Neural cell (in vitro differentiated cells): ENCODE results near the gene VSIG10L.

Experiments used
- CTCF ChIP-seq: fragments of 450-650 bp; IDR thresholded peaks from 2 replicates; pipeline ENCODE4 v1.5.1; 2014; ENCODE audit warnings: antibody characterized with exemption, mild to moderate bottlenecking, moderate library complexity; ENCODE audit not compliant: poor library complexity, severe bottlenecking
- EP300 ChIP-seq: fragments of 450-650 bp; conservative IDR thresholded peaks from 2 replicates; pipeline ENCODE4 v1.6.1; 2014; ENCODE audit warnings: antibody characterized with exemption, mild to moderate bottlenecking, moderate library complexity; ENCODE audit not compliant: poor library complexity, severe bottlenecking
- POLR2AphosphoS5 ChIP-seq: IDR thresholded peaks from 2 replicates; pipeline ENCODE4 v1.6.1; 2012
- RAD21 ChIP-seq: fragments of 450-650 bp; conservative IDR thresholded peaks from 2 replicates; pipeline ENCODE4 v1.6.1; 2014; ENCODE audit warnings: antibody characterized with exemption, mild to moderate bottlenecking, moderate library complexity
- SMC3 ChIP-seq: fragments of 450-650 bp; conservative IDR thresholded peaks from 2 replicates; pipeline ENCODE4 v1.6.1; 2014; ENCODE audit warnings: antibody characterized with exemption, mild to moderate bottlenecking, moderate library complexity; ENCODE audit not compliant: poor library complexity
- TAF1 ChIP-seq: IDR thresholded peaks from 2 replicates; pipeline ENCODE4 v1.6.1; 2012; ENCODE audit warnings: low read depth
- TF ChIP-seq, protein P1 (sequence below): IDR thresholded peaks from 2 replicates; pipeline ENCODE4 v1.6.1; 2012; ENCODE audit warnings: borderline replicate concordance

GRCh38 chr19:51339313-51339686 is 2.6 kb downstream of the VSIG10L start:
- TF ChIP-seq SMC3 (no peak), POLR2AphosphoS5 (no peak), CTCF (no peak), TAF1 (no peak), EP300 (no peak), RAD21 (no peak)
- TF ChIP-seq, protein P1, sequence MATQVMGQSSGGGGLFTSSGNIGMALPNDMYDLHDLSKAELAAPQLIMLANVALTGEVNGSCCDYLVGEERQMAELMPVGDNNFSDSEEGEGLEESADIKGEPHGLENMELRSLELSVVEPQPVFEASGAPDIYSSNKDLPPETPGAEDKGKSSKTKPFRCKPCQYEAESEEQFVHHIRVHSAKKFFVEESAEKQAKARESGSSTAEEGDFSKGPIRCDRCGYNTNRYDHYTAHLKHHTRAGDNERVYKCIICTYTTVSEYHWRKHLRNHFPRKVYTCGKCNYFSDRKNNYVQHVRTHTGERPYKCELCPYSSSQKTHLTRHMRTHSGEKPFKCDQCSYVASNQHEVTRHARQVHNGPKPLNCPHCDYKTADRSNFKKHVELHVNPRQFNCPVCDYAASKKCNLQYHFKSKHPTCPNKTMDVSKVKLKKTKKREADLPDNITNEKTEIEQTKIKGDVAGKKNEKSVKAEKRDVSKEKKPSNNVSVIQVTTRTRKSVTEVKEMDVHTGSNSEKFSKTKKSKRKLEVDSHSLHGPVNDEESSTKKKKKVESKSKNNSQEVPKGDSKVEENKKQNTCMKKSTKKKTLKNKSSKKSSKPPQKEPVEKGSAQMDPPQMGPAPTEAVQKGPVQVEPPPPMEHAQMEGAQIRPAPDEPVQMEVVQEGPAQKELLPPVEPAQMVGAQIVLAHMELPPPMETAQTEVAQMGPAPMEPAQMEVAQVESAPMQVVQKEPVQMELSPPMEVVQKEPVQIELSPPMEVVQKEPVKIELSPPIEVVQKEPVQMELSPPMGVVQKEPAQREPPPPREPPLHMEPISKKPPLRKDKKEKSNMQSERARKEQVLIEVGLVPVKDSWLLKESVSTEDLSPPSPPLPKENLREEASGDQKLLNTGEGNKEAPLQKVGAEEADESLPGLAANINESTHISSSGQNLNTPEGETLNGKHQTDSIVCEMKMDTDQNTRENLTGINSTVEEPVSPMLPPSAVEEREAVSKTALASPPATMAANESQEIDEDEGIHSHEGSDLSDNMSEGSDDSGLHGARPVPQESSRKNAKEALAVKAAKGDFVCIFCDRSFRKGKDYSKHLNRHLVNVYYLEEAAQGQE = no peak
